K562 (cell line): ENCODE results near the gene ITPR1. TPM values are rescaled to one million over a fixed set of nuclear protein-coding genes. Genes with fewer than 3 reads are reported as not detected.

Source experiments
- CREM ChIP-seq: IDR thresholded peaks from 2 replicates; pipeline ENCODE4 v1.6.1; 2014; ENCODE audit warnings: antibody characterized with exemption, low read depth
- HCFC1 ChIP-seq: IDR thresholded peaks from 2 replicates; pipeline ENCODE4 v1.6.1; 2012; ENCODE audit warnings: low read depth, low read length, improper control_type of control experiment
- KDM1A ChIP-seq, 2 experiments: fragments of 450-650 bp; IDR thresholded peaks; 2 replicates each; pipeline ENCODE4 v1.6.1; 2016; ENCODE audit warnings: mild to moderate bottlenecking in 2 of 2
- NFIX ChIP-seq: fragments of 250-450 bp; sonication (Bioruptor Pico); IDR thresholded peaks from 2 replicates; pipeline ENCODE4 v1.4.0; 2020; ENCODE audit warnings: low read depth, mild to moderate bottlenecking, moderate library complexity
- SREBF2 ChIP-seq: sonication (generic); formaldehyde crosslinking; IDR thresholded peaks from 2 replicates; pipeline ENCODE4 v1.4.0; 2020; ENCODE audit warnings: mild to moderate bottlenecking, missing genetic modification reagents
- TAF9B ChIP-seq: fragments of 450-650 bp; IDR thresholded peaks from 2 replicates; pipeline ENCODE4 v1.6.1; 2018; ENCODE audit warnings: mild to moderate bottlenecking; ENCODE audit not compliant: partially characterized antibody
- ZKSCAN8 ChIP-seq: fragments of 200-800 bp; sonication (Bioruptor generic); IDR thresholded peaks from 2 replicates; pipeline ENCODE4 v1.6.1; 2016; ENCODE audit warnings: missing genetic modification characterization, missing compliant biosample characterization
- ZNF785 ChIP-seq: fragments of 250-450 bp; sonication (Bioruptor Pico); IDR thresholded peaks from 2 replicates; pipeline ENCODE4 v1.4.0; 2020; ENCODE audit warnings: mild to moderate bottlenecking
- polyA plus RNA-seq, 8 experiments: library from polyadenylated mRNA; depleted of rRNA in 4 of 8; stranded (reverse) in 5 of 8; unstranded in 3 of 8; fragments of >200 nt; fragmentation: Nextera tagmentation in 2 of 8; fragmentation: Illumina TruSeq in 1 of 8; extraction: Ambion mirVana in 2 of 8; extraction: Trizol in 1 of 8; gene quantifications; 2 replicates each; pipeline versions ENCODE4 v1.2.1 to v1.2.3, GENCODE V29; 2011 to 2014; ENCODE audit warnings: inconsistent platforms in 1 of 8, missing spikeins in 1 of 8
- total RNA-seq, 7 experiments: library from RNA; depleted of rRNA in 6 of 7; stranded (reverse); fragments of >200 nt in 6 of 7; fragmentation: Illumina TruSeq in 2 of 7; extraction: Trizol in 2 of 7; gene quantifications; 2 replicates each; pipeline versions ENCODE4 v1.2.1 to v1.2.3, GENCODE V29; 2011 to 2021; ENCODE audit warnings: low replicate concordance in 1 of 7
- TF ChIP-seq, protein P1 (sequence below), 2 experiments: fragments of 450-650 bp; formaldehyde crosslinking in 1 of 2; IDR thresholded peaks; 2 replicates each; pipeline versions ENCODE4 v1.4.0 to v1.6.1; 2014 to 2020; ENCODE audit warnings: mild to moderate bottlenecking in 2 of 2, borderline replicate concordance in 1 of 2, low read depth in 1 of 2
- TF ChIP-seq, protein P2 (sequence below): sonication (generic); formaldehyde crosslinking; IDR thresholded peaks from 2 replicates; pipeline ENCODE4 v1.8.1; 2023; ENCODE audit warnings: mild to moderate bottlenecking, missing genetic modification reagents, moderate library complexity
- TF ChIP-seq, protein P3 (sequence below): fragments of 450-650 bp; IDR thresholded peaks from 2 replicates; pipeline ENCODE4 v1.6.1; 2016; ENCODE audit warnings: mild to moderate bottlenecking

The ITPR1 gene
- total and polyA plus RNA-seq, 9 of the 15 experiments (the other 6 are each of a cell fraction or from before 2014, with no cell fraction given), result 22.4 to 40.0 (median 27.4) TPM

DNA sequence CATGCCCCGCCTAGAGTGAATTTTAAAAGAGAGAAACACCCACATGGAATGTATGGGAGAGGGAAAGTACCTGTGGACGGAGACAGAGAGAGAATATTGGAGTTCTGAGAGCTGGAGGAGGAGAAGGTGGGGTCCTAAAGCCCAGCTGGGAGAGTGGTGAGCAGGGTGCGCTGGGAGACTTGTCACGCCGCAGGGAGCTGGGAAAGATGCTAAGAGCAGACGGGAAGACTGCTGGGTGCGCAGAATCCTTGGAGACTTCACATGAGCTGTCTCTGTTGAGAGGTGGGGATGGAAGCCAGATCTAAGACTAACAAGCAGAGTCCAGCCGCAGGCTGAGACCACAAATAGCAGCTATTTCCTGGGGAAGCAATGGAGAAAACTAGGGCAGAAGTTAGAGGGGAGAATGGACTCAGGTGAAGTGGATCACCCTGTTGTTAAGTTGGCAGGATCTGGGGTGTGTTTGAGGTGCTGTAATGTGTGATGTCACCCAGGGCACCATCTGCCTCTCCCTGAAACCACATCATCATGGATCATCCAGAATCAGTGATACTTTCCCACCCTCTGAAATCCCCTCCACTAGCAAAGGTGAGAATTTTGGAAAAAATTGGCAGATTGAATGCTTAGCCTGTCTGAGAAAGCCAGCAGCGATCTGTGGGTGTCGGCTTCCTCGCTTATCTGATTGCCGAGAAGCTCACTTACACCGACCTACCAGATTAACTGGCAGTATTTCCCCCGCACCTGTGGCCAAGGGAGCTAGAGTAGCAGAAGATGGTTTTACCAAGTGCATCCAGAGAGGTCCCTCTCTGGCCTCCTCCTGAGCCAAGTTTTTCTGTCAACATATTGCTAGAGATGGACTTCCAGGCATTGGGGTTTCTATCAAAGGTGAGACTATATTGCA is 311.3 kb downstream of the ITPR1 start (continued):
- TF ChIP-seq, protein P1, sequence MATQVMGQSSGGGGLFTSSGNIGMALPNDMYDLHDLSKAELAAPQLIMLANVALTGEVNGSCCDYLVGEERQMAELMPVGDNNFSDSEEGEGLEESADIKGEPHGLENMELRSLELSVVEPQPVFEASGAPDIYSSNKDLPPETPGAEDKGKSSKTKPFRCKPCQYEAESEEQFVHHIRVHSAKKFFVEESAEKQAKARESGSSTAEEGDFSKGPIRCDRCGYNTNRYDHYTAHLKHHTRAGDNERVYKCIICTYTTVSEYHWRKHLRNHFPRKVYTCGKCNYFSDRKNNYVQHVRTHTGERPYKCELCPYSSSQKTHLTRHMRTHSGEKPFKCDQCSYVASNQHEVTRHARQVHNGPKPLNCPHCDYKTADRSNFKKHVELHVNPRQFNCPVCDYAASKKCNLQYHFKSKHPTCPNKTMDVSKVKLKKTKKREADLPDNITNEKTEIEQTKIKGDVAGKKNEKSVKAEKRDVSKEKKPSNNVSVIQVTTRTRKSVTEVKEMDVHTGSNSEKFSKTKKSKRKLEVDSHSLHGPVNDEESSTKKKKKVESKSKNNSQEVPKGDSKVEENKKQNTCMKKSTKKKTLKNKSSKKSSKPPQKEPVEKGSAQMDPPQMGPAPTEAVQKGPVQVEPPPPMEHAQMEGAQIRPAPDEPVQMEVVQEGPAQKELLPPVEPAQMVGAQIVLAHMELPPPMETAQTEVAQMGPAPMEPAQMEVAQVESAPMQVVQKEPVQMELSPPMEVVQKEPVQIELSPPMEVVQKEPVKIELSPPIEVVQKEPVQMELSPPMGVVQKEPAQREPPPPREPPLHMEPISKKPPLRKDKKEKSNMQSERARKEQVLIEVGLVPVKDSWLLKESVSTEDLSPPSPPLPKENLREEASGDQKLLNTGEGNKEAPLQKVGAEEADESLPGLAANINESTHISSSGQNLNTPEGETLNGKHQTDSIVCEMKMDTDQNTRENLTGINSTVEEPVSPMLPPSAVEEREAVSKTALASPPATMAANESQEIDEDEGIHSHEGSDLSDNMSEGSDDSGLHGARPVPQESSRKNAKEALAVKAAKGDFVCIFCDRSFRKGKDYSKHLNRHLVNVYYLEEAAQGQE (IDR thresholded peaks at IDR 0.05; ENCODE audit: borderline replicate concordance), result no peak
- TF ChIP-seq, protein P1 (CRISPR knock-in tag; IDR thresholded peaks at IDR 0.05; ENCODE audit: low read depth), result no peak
- 0 out of 2 replicates have a peak, but pooled peaks have one; percentile 4 for TF ChIP-seq CREM
- TF ChIP-seq SREBF2, result 0 out of 2 replicates have a peak, but pooled peaks have one; percentile 23
- no peak for TF ChIP-seq KDM1A (IDR thresholded peaks at IDR 0.05)
- TF ChIP-seq, protein P2, sequence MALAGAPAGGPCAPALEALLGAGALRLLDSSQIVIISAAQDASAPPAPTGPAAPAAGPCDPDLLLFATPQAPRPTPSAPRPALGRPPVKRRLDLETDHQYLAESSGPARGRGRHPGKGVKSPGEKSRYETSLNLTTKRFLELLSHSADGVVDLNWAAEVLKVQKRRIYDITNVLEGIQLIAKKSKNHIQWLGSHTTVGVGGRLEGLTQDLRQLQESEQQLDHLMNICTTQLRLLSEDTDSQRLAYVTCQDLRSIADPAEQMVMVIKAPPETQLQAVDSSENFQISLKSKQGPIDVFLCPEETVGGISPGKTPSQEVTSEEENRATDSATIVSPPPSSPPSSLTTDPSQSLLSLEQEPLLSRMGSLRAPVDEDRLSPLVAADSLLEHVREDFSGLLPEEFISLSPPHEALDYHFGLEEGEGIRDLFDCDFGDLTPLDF (CRISPR knock-in tag), result no peak
- TF ChIP-seq, protein P3, sequence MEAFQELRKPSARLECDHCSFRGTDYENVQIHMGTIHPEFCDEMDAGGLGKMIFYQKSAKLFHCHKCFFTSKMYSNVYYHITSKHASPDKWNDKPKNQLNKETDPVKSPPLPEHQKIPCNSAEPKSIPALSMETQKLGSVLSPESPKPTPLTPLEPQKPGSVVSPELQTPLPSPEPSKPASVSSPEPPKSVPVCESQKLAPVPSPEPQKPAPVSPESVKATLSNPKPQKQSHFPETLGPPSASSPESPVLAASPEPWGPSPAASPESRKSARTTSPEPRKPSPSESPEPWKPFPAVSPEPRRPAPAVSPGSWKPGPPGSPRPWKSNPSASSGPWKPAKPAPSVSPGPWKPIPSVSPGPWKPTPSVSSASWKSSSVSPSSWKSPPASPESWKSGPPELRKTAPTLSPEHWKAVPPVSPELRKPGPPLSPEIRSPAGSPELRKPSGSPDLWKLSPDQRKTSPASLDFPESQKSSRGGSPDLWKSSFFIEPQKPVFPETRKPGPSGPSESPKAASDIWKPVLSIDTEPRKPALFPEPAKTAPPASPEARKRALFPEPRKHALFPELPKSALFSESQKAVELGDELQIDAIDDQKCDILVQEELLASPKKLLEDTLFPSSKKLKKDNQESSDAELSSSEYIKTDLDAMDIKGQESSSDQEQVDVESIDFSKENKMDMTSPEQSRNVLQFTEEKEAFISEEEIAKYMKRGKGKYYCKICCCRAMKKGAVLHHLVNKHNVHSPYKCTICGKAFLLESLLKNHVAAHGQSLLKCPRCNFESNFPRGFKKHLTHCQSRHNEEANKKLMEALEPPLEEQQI, result no peak
- TF ChIP-seq TAF9B, result no peak
- no peak for TF ChIP-seq NFIX (CRISPR knock-in tag)
- no peak for TF ChIP-seq HCFC1
- TF ChIP-seq ZNF785 (CRISPR knock-in tag), result no peak
- TF ChIP-seq ZKSCAN8 (CRISPR knock-in tag), result no peak
